GM21717 (cell line): Measurements from ENCODE around the gene MACROH2A1.

ENCODE experiments used
- ATAC-seq: cut with Tn5 transposase; IDR thresholded peaks from one replicate; pipeline ENCODE4 v1.9.1; 2021; ENCODE audit warnings: mild to moderate bottlenecking, moderate library complexity; ENCODE audit not compliant: unreplicated experiment

MACROH2A1 gene

GRCh38 chr5:135319458-135319857, 79.6 kb downstream of the MACROH2A1 start:
- no peak for ATAC-seq

GRCh38 chr5:135318924-135319323, 80.1 kb downstream of the MACROH2A1 start:
- no peak for ATAC-seq

- no peak for ATAC-seq
Measured at GRCh38 chr5:135318037-135318436, 81.0 kb downstream of the MACROH2A1 start.

- no peak for ATAC-seq
Measured at GRCh38 chr5:135317286-135317685, 81.7 kb downstream of the MACROH2A1 start.

GRCh38 chr5:135315386-135315785, 83.6 kb downstream of the MACROH2A1 start:
- no peak for ATAC-seq

GRCh38 chr5:135313946-135314345, 85.1 kb downstream of the MACROH2A1 start:
- ATAC-seq: no peak

- no peak for ATAC-seq
Measured at GRCh38 chr5:135313405-135313804, 85.6 kb downstream of the MACROH2A1 start.

- ATAC-seq: no peak
Measured at GRCh38 chr5:135312255-135312935, 86.6 kb downstream of the MACROH2A1 start.

- ATAC-seq: no peak
Measured at GRCh38 chr5:135310328-135310989, 88.6 kb downstream of the MACROH2A1 start.

- ATAC-seq: no peak
Measured at GRCh38 chr5:135309391-135310327, 89.4 kb downstream of the MACROH2A1 start.

- no peak for ATAC-seq
Measured at GRCh38 chr5:135308752-135309151, 90.3 kb downstream of the MACROH2A1 start.

- no peak for ATAC-seq
Measured at GRCh38 chr5:135308245-135308644, 90.8 kb downstream of the MACROH2A1 start.

- no peak for ATAC-seq
Measured at GRCh38 chr5:135307143-135307903, 91.7 kb downstream of the MACROH2A1 start.

- ATAC-seq: no peak
Measured at GRCh38 chr5:135306557-135306956, 92.5 kb downstream of the MACROH2A1 start.

GRCh38 chr5:135304352-135305221, 94.4 kb downstream of the MACROH2A1 start:
- ATAC-seq: no peak

GRCh38 chr5:135303582-135304173, 95.4 kb downstream of the MACROH2A1 start:
- no peak for ATAC-seq

GRCh38 chr5:135296900-135297816, 101.9 kb downstream of the MACROH2A1 start:
- ATAC-seq: no peak

- ATAC-seq: no peak
Measured at GRCh38 chr5:135295852-135296251, 103.2 kb downstream of the MACROH2A1 start.
